ENCODE measurements around the gene PRR5.

PRR5 gene

DNA sequence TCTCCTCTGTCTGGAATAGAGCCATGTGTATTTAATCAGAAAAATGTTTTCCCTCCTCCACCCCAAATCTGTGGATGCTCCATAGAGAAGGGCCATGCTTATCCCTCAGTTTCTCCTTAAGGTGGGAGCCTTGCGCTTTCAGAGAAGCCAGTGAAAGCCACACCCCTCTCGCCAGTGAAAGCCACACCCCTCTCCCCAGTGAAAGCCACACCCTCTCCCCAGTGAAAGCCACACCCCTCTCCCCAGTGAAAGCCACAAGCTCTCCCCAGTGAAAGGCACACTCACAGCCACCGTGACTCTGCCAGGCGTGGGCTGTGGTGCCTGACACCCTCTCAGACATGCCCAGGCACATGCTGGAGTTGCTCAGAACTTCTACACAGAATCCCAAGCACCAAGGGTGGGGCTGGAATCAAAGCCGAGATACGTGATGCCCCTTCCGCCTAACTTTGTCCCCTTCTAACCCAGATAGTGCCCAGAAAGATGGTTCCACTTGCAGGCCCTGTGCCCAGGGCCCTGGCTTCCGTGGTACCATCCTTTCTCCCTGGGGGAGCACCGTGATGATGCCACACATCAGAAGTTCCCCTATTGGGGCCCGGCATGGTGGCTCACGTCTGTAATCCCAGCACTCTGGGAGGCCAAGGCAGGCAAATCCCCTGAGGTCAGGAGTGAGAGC is 16.5 kb upstream of the PRR5 start:
- Mint-ChIP-seq H3K27ac (peak overlapping the region in 2 of 3 experiments; percentile 51 to 67), H3K36me3 (ENCODE audit: low read depth) (no peaks in the 10 kb centered on the region), H3K27me3 (ENCODE audit: low read depth) (peaks cover 4% of the 10 kb centered on the region), H3K4me3 (no peak overlapping the region), H3K9me3 (no peaks in the 10 kb centered on the region), H3K4me1 (peaks cover 25% of the 10 kb centered on the region)
- no peak for TF ChIP-seq CTCF (IDR thresholded peaks at IDR 0.05; ENCODE audit: unreplicated experiment in 3 of 3)

DNA sequence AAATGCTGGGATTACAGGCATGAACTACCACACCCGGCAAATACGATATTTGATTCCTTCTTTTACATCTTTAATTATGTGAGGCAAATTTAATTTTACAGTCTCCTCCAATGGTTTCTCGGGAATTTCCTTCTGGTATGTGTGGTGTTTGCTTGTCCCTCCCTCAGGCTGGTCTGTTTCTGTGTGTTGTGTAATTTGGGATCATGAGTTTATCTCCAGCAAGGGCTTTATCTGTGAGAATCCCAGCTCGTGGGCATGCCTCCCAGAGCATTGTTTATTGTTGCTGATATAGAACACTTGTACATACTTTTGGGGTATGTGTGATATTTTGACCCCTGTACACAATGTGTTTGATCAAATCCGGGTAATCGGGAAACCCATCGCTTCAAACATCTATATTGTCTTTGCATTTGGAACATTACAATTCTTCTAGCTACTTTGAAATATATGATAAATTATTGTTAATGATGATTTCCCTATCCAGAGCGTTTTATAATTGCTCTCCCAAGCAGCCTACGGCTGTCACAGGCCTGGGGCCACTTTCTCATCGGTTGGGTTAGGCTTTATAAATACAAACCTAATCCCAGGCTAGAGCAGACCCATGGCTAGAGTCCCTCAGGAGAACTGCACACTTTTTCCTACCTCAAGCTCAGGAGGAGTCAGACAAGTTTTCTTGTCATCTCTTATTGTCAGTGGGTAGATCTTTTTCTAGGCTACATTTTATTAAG is 15.0 kb upstream of the PRR5 start:
- peaks cover 4% of the 10 kb centered on the region for H3K27me3 Mint-ChIP-seq (ENCODE audit: low read depth)
- H3K4me3 Mint-ChIP-seq: no peak overlapping the region
- H3K27ac Mint-ChIP-seq: peak overlapping the region in 1 of 3 experiments; percentile 45
- TF ChIP-seq CTCF (IDR thresholded peaks at IDR 0.05; ENCODE audit: unreplicated experiment in 3 of 3): no peak
- H3K4me1 Mint-ChIP-seq: peaks cover 17% of the 10 kb centered on the region
- no peaks in the 10 kb centered on the region for H3K9me3 Mint-ChIP-seq
- H3K36me3 Mint-ChIP-seq (ENCODE audit: low read depth): no peaks in the 10 kb centered on the region

GRCh38 chr22:44689173-44689572 is 12.8 kb upstream of the PRR5 start:
- Mint-ChIP-seq H3K27me3 (ENCODE audit: low read depth) (peaks cover 4% of the 10 kb centered on the region), H3K4me1 (peaks cover 17% of the 10 kb centered on the region), H3K4me3 (no peak overlapping the region), H3K9me3 (no peaks in the 10 kb centered on the region), H3K27ac (no peak overlapping the region), H3K36me3 (ENCODE audit: low read depth) (no peaks in the 10 kb centered on the region)
- TF ChIP-seq CTCF (IDR thresholded peaks at IDR 0.05; ENCODE audit: unreplicated experiment in 3 of 3): no peak

DNA sequence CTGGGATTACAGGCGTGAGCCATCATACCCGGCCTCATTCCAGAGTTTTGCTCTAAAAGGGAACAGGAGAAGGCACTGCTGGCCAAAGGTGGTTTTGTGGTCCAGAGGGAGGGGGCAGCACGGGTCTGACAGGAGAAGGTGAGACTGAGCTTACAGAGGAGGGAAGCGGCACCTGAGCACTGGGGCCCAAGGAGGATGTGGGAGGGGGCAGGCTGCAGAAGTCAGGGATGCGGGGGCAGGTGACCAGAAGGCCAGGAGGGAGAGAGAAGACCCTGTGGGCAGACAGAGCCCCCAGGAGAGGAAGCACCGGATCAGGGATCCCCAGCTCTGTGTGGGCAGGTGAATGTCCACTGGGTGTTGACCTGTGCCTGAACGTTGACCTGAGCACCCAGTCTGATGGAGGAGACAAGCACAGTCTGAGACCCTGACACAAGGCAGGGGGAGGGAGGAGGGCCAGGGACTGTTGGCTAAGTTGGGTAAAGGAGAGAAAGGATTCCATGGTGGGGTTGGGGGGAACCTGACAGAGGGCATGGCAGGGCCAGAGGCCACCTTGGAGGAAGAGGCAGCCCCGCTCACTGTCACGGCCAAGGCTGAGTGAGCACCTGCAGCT is 12.0 kb upstream of the PRR5 start:
- Mint-ChIP-seq H3K4me1 (peaks cover 12% of the 10 kb centered on the region), H3K27me3 (ENCODE audit: low read depth) (no peaks in the 10 kb centered on the region), H3K27ac (no peak overlapping the region), H3K36me3 (ENCODE audit: low read depth) (no peaks in the 10 kb centered on the region), H3K9me3 (no peaks in the 10 kb centered on the region), H3K4me3 (no peak overlapping the region)
- no peak for TF ChIP-seq CTCF (IDR thresholded peaks at IDR 0.05; ENCODE audit: unreplicated experiment in 3 of 3)

- H3K36me3 Mint-ChIP-seq (ENCODE audit: low read depth): no peaks in the 10 kb centered on the region
- no peak overlapping the region for H3K4me3 Mint-ChIP-seq
- H3K27me3 Mint-ChIP-seq (ENCODE audit: low read depth): peaks cover 5% of the 10 kb centered on the region
- TF ChIP-seq CTCF (IDR thresholded peaks at IDR 0.05; ENCODE audit: unreplicated experiment in 3 of 3): no peak
- no peak overlapping the region for H3K27ac Mint-ChIP-seq
- H3K4me1 Mint-ChIP-seq: peaks cover under 1% of the 10 kb centered on the region
- H3K9me3 Mint-ChIP-seq: no peaks in the 10 kb centered on the region
Measured at GRCh38 chr22:44691796-44692661, 10.0 kb upstream of the PRR5 start.
